ENCODE measurements around the gene FURIN. TPM values are rescaled to one million over a fixed set of nuclear protein-coding genes. Genes with fewer than 3 reads are reported as not detected.

The FURIN gene
- total RNA-seq, 2 experiments from 2014 or later = 97.4 to 104 TPM

GRCh38 chr15:90902840-90903732 lies 34.7 kb downstream of the FURIN start, which contains the start of gene MAN2A2:
Gene MAN2A2, plus strand, starts transcription at chr15:90903302. Its CDS starts 906 bp downstream, at chr15:90904208.
- CTCF ChIA-PET = interaction anchor here (0.6 to 6.2 kb wide), 5 partner anchors 24 to 147 kb away, joined by 3 to 88 read pairs (median 5); partner anchors contain the start of genes HDDC3 and UNC45A
- ATAC-seq (ENCODE audit: poor library complexity) (peak; percentile 70), DNase-seq (peak; percentile 30 to 87 (median 62))
- Histone ChIP-seq H3K27me3 (ENCODE audit: control insufficient read depth in 1 of 2, insufficient read depth in 2 of 2, low read length in 2 of 2) (no peaks in the 10 kb centered on the region), H3K9me3 (ENCODE audit: control insufficient read depth in 1 of 2, insufficient read depth in 1 of 2, low read length in 2 of 2) (no peaks in the 10 kb centered on the region), H3K27ac (ENCODE audit: low read depth in 1 of 2, low read length in 2 of 2) (peak within 1 kb of the TSS; percentile 77 to 83), H3K4me3 (ENCODE audit: low read length) (peak within 1 kb of the TSS; percentile 81), H3K36me3 (ENCODE audit: insufficient read depth, low read length) (peaks cover 34% of the 10 kb centered on the region), H3K4me1 (ENCODE audit: insufficient read depth, low read length) (peaks cover 19% of the 10 kb centered on the region)
- intact Hi-C loops (cut with DNase I, micrococcal nuclease) = loop anchor here (1.0 to 5.0 kb wide), 2 partner anchors 31 to 369 kb away; no protein-coding TSS in a partner anchor
- Mint-ChIP-seq H3K27ac (peak within 1 kb of the TSS; percentile 77), H3K4me1 (ENCODE audit: low read depth) (peaks cover 34% of the 10 kb centered on the region), H3K36me3 (ENCODE audit: low read depth) (peaks cover 38% of the 10 kb centered on the region), H3K27me3 (no peaks in the 10 kb centered on the region), H3K4me3 (peak within 1 kb of the TSS; percentile 88), H3K9me3 (no peaks in the 10 kb centered on the region)
- no peak for TF ChIP-seq CTCF (IDR thresholded peaks at IDR 0.05)
- POLR2A ChIA-PET = interaction anchor here (0.5 to 7.9 kb wide), 15 partner anchors 10 to 637 kb away, joined by 3 to 232 read pairs (median 4); partner anchors contain the start of genes BLM, HDDC3, NGRN and RCCD1

GRCh38 chr15:90903733-90904536 lies 35.5 kb downstream of the FURIN start:
- no peaks in the 10 kb centered on the region for H3K27me3 ChIP-seq (ENCODE audit: control insufficient read depth in 1 of 2, insufficient read depth in 2 of 2, low read length in 2 of 2)
- Mint-ChIP-seq H3K4me3 (peak overlapping the region; percentile 88), H3K27ac (peak overlapping the region; percentile 77), H3K27me3 (no peaks in the 10 kb centered on the region), H3K4me1 (ENCODE audit: low read depth) (peaks cover 34% of the 10 kb centered on the region), H3K9me3 (no peaks in the 10 kb centered on the region), H3K36me3 (ENCODE audit: low read depth) (peaks cover 45% of the 10 kb centered on the region)
- no peak for TF ChIP-seq CTCF (IDR thresholded peaks at IDR 0.05)
- POLR2A ChIA-PET = interaction anchor here (0.6 to 7.9 kb wide), 11 partner anchors 9 to 638 kb away, joined by 3 to 232 read pairs (median 4); partner anchors contain the start of genes BLM, HDDC3, NGRN and RCCD1
- H3K4me1 ChIP-seq (ENCODE audit: insufficient read depth, low read length) = peaks cover 19% of the 10 kb centered on the region
- no peaks in the 10 kb centered on the region for H3K9me3 ChIP-seq (ENCODE audit: control insufficient read depth in 1 of 2, insufficient read depth in 1 of 2, low read length in 2 of 2)
- peak overlapping the region; percentile 81 for H3K4me3 ChIP-seq (ENCODE audit: low read length)
- H3K27ac ChIP-seq (ENCODE audit: low read depth in 1 of 2, low read length in 2 of 2) = peak overlapping the region; percentile 77 to 83
- ATAC-seq (ENCODE audit: poor library complexity) (no peak), DNase-seq (no peak)
- H3K36me3 ChIP-seq (ENCODE audit: insufficient read depth, low read length) = peaks cover 38% of the 10 kb centered on the region
- CTCF ChIA-PET = interaction anchor here (0.6 to 6.2 kb wide), 3 partner anchors 24 to 29 kb away, joined by 5 to 88 read pairs (median 11); partner anchors contain the start of genes HDDC3 and UNC45A
- intact Hi-C loops (cut with DNase I, micrococcal nuclease) = loop anchor here in 1 of 2 experiments (5.0 kb wide), 1 partner anchor 368 kb away; no protein-coding TSS in a partner anchor

- Histone ChIP-seq H3K4me1 (ENCODE audit: insufficient read depth, low read length) (peaks cover 19% of the 10 kb centered on the region), H3K9me3 (ENCODE audit: control insufficient read depth in 1 of 2, insufficient read depth in 1 of 2, low read length in 2 of 2) (no peaks in the 10 kb centered on the region), H3K27me3 (ENCODE audit: control insufficient read depth in 1 of 2, insufficient read depth in 2 of 2, low read length in 2 of 2) (no peaks in the 10 kb centered on the region), H3K27ac (ENCODE audit: low read depth in 1 of 2, low read length in 2 of 2) (no peak overlapping the region), H3K36me3 (ENCODE audit: insufficient read depth, low read length) (peaks cover 45% of the 10 kb centered on the region), H3K4me3 (ENCODE audit: low read length) (no peak overlapping the region)
- CTCF ChIA-PET = interaction anchor here (6.2 kb wide), 1 partner anchor 28 kb away, joined by 88 read pairs; the partner anchor contains the start of genes HDDC3 and UNC45A
- peaks cover 50% of the 10 kb centered on the region for H3K36me3 Mint-ChIP-seq (ENCODE audit: low read depth)
- no peak for TF ChIP-seq CTCF (IDR thresholded peaks at IDR 0.05)
- peak overlapping the region; percentile 56 for H3K4me3 Mint-ChIP-seq
- DNase-seq (no peak), ATAC-seq (ENCODE audit: poor library complexity) (no peak)
- no peak overlapping the region for H3K27ac Mint-ChIP-seq
- POLR2A ChIA-PET = interaction anchor here (7.9 kb wide), 1 partner anchor 28 kb away, joined by 232 read pairs; the partner anchor contains the start of genes HDDC3 and UNC45A
- no peaks in the 10 kb centered on the region for H3K9me3 Mint-ChIP-seq
- intact Hi-C loops (cut with DNase I, micrococcal nuclease) = loop anchor here in 1 of 2 experiments (5.0 kb wide), 1 partner anchor 368 kb away; no protein-coding TSS in a partner anchor
- H3K4me1 Mint-ChIP-seq (ENCODE audit: low read depth) = peaks cover 34% of the 10 kb centered on the region
- no peaks in the 10 kb centered on the region for H3K27me3 Mint-ChIP-seq
Observed at GRCh38 chr15:90904746-90905145, 36.4 kb downstream of the FURIN start.

Measured in CD4-positive, alpha-beta T cell (primary cell).